SK-N-SH (cell line): ENCODE measurements around the gene FBXO4. TPM values are rescaled to one million over a fixed set of nuclear protein-coding genes. Genes with fewer than 3 reads are reported as not detected.

Experiments used
- CTCF ChIA-PET: fragments of 300-600, 350-600 bp; formaldehyde crosslinking; extraction: SDS; loops from one replicate; lab custom pipeline; 2021; lab: Yijun Ruan, JAX
- POLR2A ChIA-PET: fragments of 350-600 bp; sonication (Branson Sonifier 250); formaldehyde crosslinking; extraction: SDS; loops from one replicate; lab custom pipeline; 2020; ENCODE audit warnings: antibody characterized with exemption, inconsistent platforms; lab: Yijun Ruan, JAX
- DNase-seq: peaks from one replicate; pipeline ENCODE4 v3.0.0; 2012
- H2AFZ ChIP-seq: fragments of 200-600 bp; sonication (generic); 2 replicates; pipeline ENCODE4 v1.8.1; 2016; ENCODE audit warnings: antibody characterized with exemption, mild to moderate bottlenecking, low read depth
- H3F3A ChIP-seq: fragments of 200-600 bp; sonication (generic); replicated peaks from 2 replicates; pipeline ENCODE3; 2016; ENCODE audit warnings: antibody characterized with exemption, mild to moderate bottlenecking; ENCODE audit not compliant: insufficient read depth
- H3K27ac ChIP-seq, 2 experiments: fragments of 200-500 bp in 1 of 2; fragments of 200-600 bp in 1 of 2; sonication (Bioruptor generic) in 1 of 2; sonication (generic), shearing (Covaris generic) in 1 of 2; 2 replicates each; pipeline versions ENCODE4 v1.5.1 to v1.6.1; 2014 to 2016; ENCODE audit warnings: low read depth in 2 of 2, inconsistent platforms in 1 of 2, low read length in 1 of 2, mild to moderate bottlenecking in 1 of 2, mixed read lengths in 1 of 2
- H3K27me3 ChIP-seq: fragments of 200-600 bp; sonication (generic), shearing (Covaris generic); 2 replicates; pipeline ENCODE4 v1.6.1; 2016; ENCODE audit warnings: mixed run types; ENCODE audit not compliant: insufficient read depth
- H3K36me3 ChIP-seq, 2 experiments: fragments of 200-500 bp in 1 of 2; fragments of 200-600 bp in 1 of 2; sonication (Bioruptor generic) in 1 of 2; sonication (generic) in 1 of 2; replicated peaks in 1 of 2; 2 replicates each; pipeline versions ENCODE3 to v1.5.1; 2014 to 2016; ENCODE audit warnings: low read length in 1 of 2, mild to moderate bottlenecking in 1 of 2; ENCODE audit not compliant: insufficient read depth in 2 of 2, control insufficient read depth in 1 of 2
- H3K4me1 ChIP-seq, 2 experiments: fragments of 200-500 bp in 1 of 2; fragments of 200-600 bp in 1 of 2; sonication (Bioruptor generic) in 1 of 2; sonication (generic), shearing (Covaris generic) in 1 of 2; 2 replicates each; pipeline versions ENCODE4 v1.5.1 to v1.6.1; 2014 to 2016; ENCODE audit warnings: low read depth in 1 of 2, low read length in 1 of 2, mixed run types in 1 of 2; ENCODE audit not compliant: insufficient read depth in 2 of 2, control insufficient read depth in 1 of 2
- H3K4me2 ChIP-seq: fragments of 200-600 bp; sonication (generic), shearing (Covaris generic); 2 replicates; pipeline ENCODE4 v1.6.1; 2017; ENCODE audit warnings: mixed run types
- H3K4me3 ChIP-seq, 2 experiments: fragments of 200-500 bp in 1 of 2; fragments of 200-600 bp in 1 of 2; sonication (Bioruptor generic) in 1 of 2; sonication (generic), shearing (Covaris generic) in 1 of 2; 2 replicates each; pipeline versions ENCODE4 v1.5.1 to v1.8.1; 2014 to 2016; ENCODE audit warnings: low read depth in 2 of 2, inconsistent platforms in 1 of 2, low read length in 1 of 2, mild to moderate bottlenecking in 1 of 2, mixed read lengths in 1 of 2, moderate library complexity in 1 of 2
- H3K79me2 ChIP-seq: fragments of 200-600 bp; sonication (generic); 2 replicates; pipeline ENCODE4 v1.8.1; 2017; ENCODE audit warnings: mild to moderate bottlenecking; ENCODE audit not compliant: insufficient read depth
- H3K9ac ChIP-seq: fragments of 200-600 bp; sonication (generic); 2 replicates; pipeline ENCODE4 v1.6.1; 2017; ENCODE audit warnings: mixed run types
- H3K9me2 ChIP-seq: fragments of 200-600 bp; sonication (generic); 2 replicates; pipeline ENCODE4 v1.6.1; 2017; ENCODE audit warnings: mixed run types
- H3K9me3 ChIP-seq: fragments of 200-600 bp; sonication (generic); 2 replicates; pipeline ENCODE4 v1.6.1; 2017; ENCODE audit warnings: mixed run types, mild to moderate bottlenecking, moderate library complexity
- H4K20me1 ChIP-seq: fragments of 200-600 bp; sonication (generic); 2 replicates; pipeline ENCODE4 v1.6.1; 2017; ENCODE audit warnings: mild to moderate bottlenecking, mixed run types; ENCODE audit not compliant: insufficient read depth
- CHD2 ChIP-seq: fragments of 150-350 bp; IDR thresholded peaks from 2 replicates; pipeline ENCODE4 v1.6.1; 2018; ENCODE audit warnings: low read length; ENCODE audit not compliant: partially characterized antibody
- EP300 ChIP-seq, 2 experiments: IDR thresholded peaks; 2 replicates each; pipeline versions ENCODE4 v1.4.0 to v1.6.1; 2012; ENCODE audit warnings: borderline replicate concordance in 1 of 2, low read depth in 1 of 2, low read length in 1 of 2
- EZH2phosphoT487 ChIP-seq: fragments of 200-600 bp; sonication (generic); IDR thresholded peaks from 2 replicates; pipeline ENCODE4 v1.6.1; 2017; ENCODE audit warnings: low read depth, mixed run types, mild to moderate bottlenecking, antibody characterized with exemption, moderate library complexity, borderline replicate concordance
- FOXJ3 ChIP-seq: sonication (generic); formaldehyde crosslinking; IDR thresholded peaks from 2 replicates; pipeline ENCODE4 v1.5.1; 2020; ENCODE audit warnings: mild to moderate bottlenecking, missing genetic modification reagents
- FOXM1 ChIP-seq: IDR thresholded peaks from 2 replicates; pipeline ENCODE4 v1.4.0; 2012; ENCODE audit warnings: low read depth, mild to moderate bottlenecking
- GABPA ChIP-seq: IDR thresholded peaks from 2 replicates; pipeline ENCODE4 v1.4.0; 2012; ENCODE audit warnings: low read depth, mild to moderate bottlenecking
- MXI1 ChIP-seq: IDR thresholded peaks from 2 replicates; pipeline ENCODE4 v1.6.1; 2012; ENCODE audit warnings: mild to moderate bottlenecking, low read depth, low read length, improper control_type of control experiment
- NRF1 ChIP-seq: IDR thresholded peaks from 2 replicates; pipeline ENCODE4 v1.6.1; 2012; ENCODE audit warnings: low read depth, mild to moderate bottlenecking, low read length
- POLR2AphosphoS5 ChIP-seq: IDR thresholded peaks from 2 replicates; pipeline ENCODE4 v1.6.1; 2012; ENCODE audit warnings: low read depth, low read length
- RAD21 ChIP-seq: IDR thresholded peaks from 2 replicates; pipeline ENCODE4 v1.6.1; 2012; ENCODE audit warnings: mild to moderate bottlenecking, low read length
- RCOR1 ChIP-seq: fragments of 150-350 bp; IDR thresholded peaks from 2 replicates; pipeline ENCODE4 v1.6.1; 2017; ENCODE audit warnings: antibody characterized with exemption, low read length
- RFX5 ChIP-seq: IDR thresholded peaks from 2 replicates; pipeline ENCODE4 v1.6.1; 2012; ENCODE audit warnings: mild to moderate bottlenecking, improper control_type of control experiment, low read length
- RXRA ChIP-seq: IDR thresholded peaks from 2 replicates; pipeline ENCODE4 v1.4.0; 2012; ENCODE audit warnings: low read depth, mild to moderate bottlenecking, borderline replicate concordance
- TAF1 ChIP-seq: IDR thresholded peaks from 2 replicates; pipeline ENCODE4 v1.6.1; 2012; ENCODE audit warnings: low read depth, mild to moderate bottlenecking, low read length, moderate library complexity, borderline replicate concordance
- TCF12 ChIP-seq: IDR thresholded peaks from 2 replicates; pipeline ENCODE4 v1.4.0; 2012
- TEAD4 ChIP-seq: IDR thresholded peaks from 2 replicates; pipeline ENCODE4 v1.4.0; 2012; ENCODE audit warnings: mild to moderate bottlenecking, borderline replicate concordance; ENCODE audit not compliant: insufficient read depth
- YY1 ChIP-seq: IDR thresholded peaks from 2 replicates; pipeline ENCODE4 v1.4.0; 2012; ENCODE audit warnings: low read depth, mild to moderate bottlenecking
- WGBS: methylation state at CpG from one replicate; pipeline ENCODE4 v1.1.6; 2017; ENCODE audit warnings: low lambda C conversion rate; 5-methylcytosine and 5-hydroxymethylcytosine counted together
- polyA plus RNA-seq, 3 experiments: library from polyadenylated mRNA; depleted of rRNA; stranded (reverse); fragments of >200 nt; gene quantifications; 2 replicates each; pipeline ENCODE4 v1.2.3, GENCODE V29; 2012
- TF ChIP-seq, protein P1 (sequence below): IDR thresholded peaks from 2 replicates; pipeline ENCODE4 v1.4.0; 2012; ENCODE audit warnings: low read depth, borderline replicate concordance
- TF ChIP-seq, protein P2 (sequence below): IDR thresholded peaks from 2 replicates; pipeline ENCODE4; 2012
- TF ChIP-seq, protein P3 (sequence below): fragments of 150-350 bp; IDR thresholded peaks from 2 replicates; pipeline ENCODE4 v1.6.1; 2017; ENCODE audit warnings: antibody characterized with exemption, low read length, low read depth, borderline replicate concordance

Gene FBXO4
- polyA plus RNA-seq, 1 of the 3 experiments (the other 2 are of a cell fraction) = 2.9 TPM

DNA sequence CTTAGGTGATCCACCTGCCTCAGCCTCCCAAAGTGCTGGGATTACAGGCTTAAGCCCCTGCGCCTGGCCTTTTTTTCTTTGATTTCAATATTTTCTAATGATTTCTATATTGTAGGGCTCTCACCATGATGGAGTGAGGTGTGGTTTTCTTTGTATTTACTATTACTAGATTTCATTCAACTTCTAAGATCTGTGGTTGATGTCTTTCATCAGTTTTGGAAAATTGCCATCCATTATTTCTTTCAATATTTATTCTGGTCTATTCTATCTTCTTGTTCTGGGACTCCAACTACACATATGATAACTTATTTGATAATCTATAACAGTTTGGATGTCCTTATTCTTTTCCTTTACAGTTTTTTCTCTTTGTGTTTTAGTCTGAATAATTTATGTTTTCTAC, 31.9 kb downstream of the FBXO4 start:
- Histone ChIP-seq H2AFZ (no peak overlapping the region), H3K27me3 (no peaks in the 10 kb centered on the region), H3F3A (no peaks in the 10 kb centered on the region), H3K9me3 (peaks cover 3% of the 10 kb centered on the region), H3K4me3 (no peak overlapping the region), H3K36me3 (no peaks in the 10 kb centered on the region), H3K4me2 (no peak overlapping the region), H4K20me1 (no peaks in the 10 kb centered on the region), H3K9me2 (no peaks in the 10 kb centered on the region), H3K79me2 (no peaks in the 10 kb centered on the region), H3K9ac (no peak overlapping the region), H3K27ac (no peak overlapping the region), H3K4me1 (no peaks in the 10 kb centered on the region)
- CTCF ChIA-PET = no interaction called here
- POLR2A ChIA-PET = no interaction called here
- WGBS = 56% methylated on average over 1 of the region's 1 CpG
- DNase-seq = no peak
- TF ChIP-seq EP300 (IDR thresholded peaks at IDR 0.05; ENCODE audit: borderline replicate concordance in 1 of 2, low read depth in 1 of 2, low read length in 1 of 2) (no peak), RAD21 (no peak), CHD2 (no peak), FOXM1 (no peak), RFX5 (no peak), TCF12 (no peak), MXI1 (no peak), NRF1 (no peak), RCOR1 (no peak)
- TF ChIP-seq, protein P1, sequence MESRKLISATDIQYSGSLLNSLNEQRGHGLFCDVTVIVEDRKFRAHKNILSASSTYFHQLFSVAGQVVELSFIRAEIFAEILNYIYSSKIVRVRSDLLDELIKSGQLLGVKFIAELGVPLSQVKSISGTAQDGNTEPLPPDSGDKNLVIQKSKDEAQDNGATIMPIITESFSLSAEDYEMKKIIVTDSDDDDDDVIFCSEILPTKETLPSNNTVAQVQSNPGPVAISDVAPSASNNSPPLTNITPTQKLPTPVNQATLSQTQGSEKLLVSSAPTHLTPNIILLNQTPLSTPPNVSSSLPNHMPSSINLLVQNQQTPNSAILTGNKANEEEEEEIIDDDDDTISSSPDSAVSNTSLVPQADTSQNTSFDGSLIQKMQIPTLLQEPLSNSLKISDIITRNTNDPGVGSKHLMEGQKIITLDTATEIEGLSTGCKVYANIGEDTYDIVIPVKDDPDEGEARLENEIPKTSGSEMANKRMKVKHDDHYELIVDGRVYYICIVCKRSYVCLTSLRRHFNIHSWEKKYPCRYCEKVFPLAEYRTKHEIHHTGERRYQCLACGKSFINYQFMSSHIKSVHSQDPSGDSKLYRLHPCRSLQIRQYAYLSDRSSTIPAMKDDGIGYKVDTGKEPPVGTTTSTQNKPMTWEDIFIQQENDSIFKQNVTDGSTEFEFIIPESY = no peak
- TF ChIP-seq, protein P2, sequence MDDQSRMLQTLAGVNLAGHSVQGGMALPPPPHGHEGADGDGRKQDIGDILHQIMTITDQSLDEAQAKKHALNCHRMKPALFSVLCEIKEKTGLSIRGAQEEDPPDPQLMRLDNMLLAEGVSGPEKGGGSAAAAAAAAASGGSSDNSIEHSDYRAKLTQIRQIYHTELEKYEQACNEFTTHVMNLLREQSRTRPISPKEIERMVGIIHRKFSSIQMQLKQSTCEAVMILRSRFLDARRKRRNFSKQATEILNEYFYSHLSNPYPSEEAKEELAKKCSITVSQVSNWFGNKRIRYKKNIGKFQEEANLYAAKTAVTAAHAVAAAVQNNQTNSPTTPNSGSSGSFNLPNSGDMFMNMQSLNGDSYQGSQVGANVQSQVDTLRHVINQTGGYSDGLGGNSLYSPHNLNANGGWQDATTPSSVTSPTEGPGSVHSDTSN = no peak

DNA sequence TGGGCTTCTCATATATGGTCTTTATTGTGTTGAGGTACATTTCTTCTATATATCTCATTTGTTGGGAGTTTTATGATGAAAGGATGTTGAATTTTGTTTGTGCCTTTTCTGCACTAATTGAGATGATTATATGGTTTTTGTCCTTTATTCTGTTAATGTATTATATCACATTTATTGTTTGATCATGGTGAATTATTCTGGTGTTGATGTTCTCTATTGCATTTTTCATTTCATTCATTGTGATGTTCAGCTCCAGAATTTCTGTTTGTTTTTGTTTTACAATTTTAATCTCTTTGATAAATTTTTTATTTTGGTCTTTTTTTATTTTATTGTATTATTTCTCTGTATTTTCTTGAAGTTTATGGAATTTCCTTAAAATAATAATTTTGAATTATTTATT, 35.4 kb downstream of the FBXO4 start:
- H3K79me2 ChIP-seq = no peaks in the 10 kb centered on the region
- no peak overlapping the region for H2AFZ ChIP-seq
- no peak overlapping the region for H3K27ac ChIP-seq
- no peak overlapping the region for H3K4me2 ChIP-seq
- H3K36me3 ChIP-seq = no peaks in the 10 kb centered on the region
- no peaks in the 10 kb centered on the region for H3F3A ChIP-seq
- no peaks in the 10 kb centered on the region for H3K4me1 ChIP-seq
- H3K9me3 ChIP-seq = peaks cover 3% of the 10 kb centered on the region
- H3K27me3 ChIP-seq = no peaks in the 10 kb centered on the region
- DNase-seq = no peak
- ChIA-PET CTCF (no interaction called here), POLR2A (no interaction called here)
- no peak overlapping the region for H3K4me3 ChIP-seq
- no peaks in the 10 kb centered on the region for H3K9me2 ChIP-seq
- no peak overlapping the region for H3K9ac ChIP-seq
- H4K20me1 ChIP-seq = no peaks in the 10 kb centered on the region
- no peak for TF ChIP-seq GABPA
- TF ChIP-seq FOXJ3 (CRISPR knock-in tag) = no peak
- no peak for TF ChIP-seq TCF12
- no peak for TF ChIP-seq TEAD4
- TF ChIP-seq, protein P3, sequence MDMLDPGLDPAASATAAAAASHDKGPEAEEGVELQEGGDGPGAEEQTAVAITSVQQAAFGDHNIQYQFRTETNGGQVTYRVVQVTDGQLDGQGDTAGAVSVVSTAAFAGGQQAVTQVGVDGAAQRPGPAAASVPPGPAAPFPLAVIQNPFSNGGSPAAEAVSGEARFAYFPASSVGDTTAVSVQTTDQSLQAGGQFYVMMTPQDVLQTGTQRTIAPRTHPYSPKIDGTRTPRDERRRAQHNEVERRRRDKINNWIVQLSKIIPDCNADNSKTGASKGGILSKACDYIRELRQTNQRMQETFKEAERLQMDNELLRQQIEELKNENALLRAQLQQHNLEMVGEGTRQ = no peak
- TF ChIP-seq EZH2phosphoT487 = no peak
- no peak for TF ChIP-seq TAF1
- TF ChIP-seq YY1 = no peak
- no peak for TF ChIP-seq EP300 (IDR thresholded peaks at IDR 0.05; ENCODE audit: borderline replicate concordance in 1 of 2, low read depth in 1 of 2, low read length in 1 of 2)
- TF ChIP-seq, protein P1 = no peak
- no peak for TF ChIP-seq RAD21
- TF ChIP-seq FOXM1 = no peak
- TF ChIP-seq RCOR1 = no peak
- TF ChIP-seq NRF1 = no peak
- no peak for TF ChIP-seq POLR2AphosphoS5
- no peak for TF ChIP-seq RXRA
